HG02840 (cell line): Measurements from ENCODE around the gene NUP42.
"Not testable (repeated sequence)": the region's sequence is repeated elsewhere in the genome, so short reads cannot be mapped to it uniquely, and the experiment has no call there.

Experiments
- ATAC-seq: cut with Tn5 transposase; IDR thresholded peaks from one replicate; pipeline ENCODE4 v1.9.1; 2021; ENCODE audit warnings: mild to moderate bottlenecking, moderate library complexity, moderate number of reproducible peaks; ENCODE audit not compliant: unreplicated experiment, low FRiP score

NUP42 gene, protein sequence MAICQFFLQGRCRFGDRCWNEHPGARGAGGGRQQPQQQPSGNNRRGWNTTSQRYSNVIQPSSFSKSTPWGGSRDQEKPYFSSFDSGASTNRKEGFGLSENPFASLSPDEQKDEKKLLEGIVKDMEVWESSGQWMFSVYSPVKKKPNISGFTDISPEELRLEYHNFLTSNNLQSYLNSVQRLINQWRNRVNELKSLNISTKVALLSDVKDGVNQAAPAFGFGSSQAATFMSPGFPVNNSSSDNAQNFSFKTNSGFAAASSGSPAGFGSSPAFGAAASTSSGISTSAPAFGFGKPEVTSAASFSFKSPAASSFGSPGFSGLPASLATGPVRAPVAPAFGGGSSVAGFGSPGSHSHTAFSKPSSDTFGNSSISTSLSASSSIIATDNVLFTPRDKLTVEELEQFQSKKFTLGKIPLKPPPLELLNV

DNA sequence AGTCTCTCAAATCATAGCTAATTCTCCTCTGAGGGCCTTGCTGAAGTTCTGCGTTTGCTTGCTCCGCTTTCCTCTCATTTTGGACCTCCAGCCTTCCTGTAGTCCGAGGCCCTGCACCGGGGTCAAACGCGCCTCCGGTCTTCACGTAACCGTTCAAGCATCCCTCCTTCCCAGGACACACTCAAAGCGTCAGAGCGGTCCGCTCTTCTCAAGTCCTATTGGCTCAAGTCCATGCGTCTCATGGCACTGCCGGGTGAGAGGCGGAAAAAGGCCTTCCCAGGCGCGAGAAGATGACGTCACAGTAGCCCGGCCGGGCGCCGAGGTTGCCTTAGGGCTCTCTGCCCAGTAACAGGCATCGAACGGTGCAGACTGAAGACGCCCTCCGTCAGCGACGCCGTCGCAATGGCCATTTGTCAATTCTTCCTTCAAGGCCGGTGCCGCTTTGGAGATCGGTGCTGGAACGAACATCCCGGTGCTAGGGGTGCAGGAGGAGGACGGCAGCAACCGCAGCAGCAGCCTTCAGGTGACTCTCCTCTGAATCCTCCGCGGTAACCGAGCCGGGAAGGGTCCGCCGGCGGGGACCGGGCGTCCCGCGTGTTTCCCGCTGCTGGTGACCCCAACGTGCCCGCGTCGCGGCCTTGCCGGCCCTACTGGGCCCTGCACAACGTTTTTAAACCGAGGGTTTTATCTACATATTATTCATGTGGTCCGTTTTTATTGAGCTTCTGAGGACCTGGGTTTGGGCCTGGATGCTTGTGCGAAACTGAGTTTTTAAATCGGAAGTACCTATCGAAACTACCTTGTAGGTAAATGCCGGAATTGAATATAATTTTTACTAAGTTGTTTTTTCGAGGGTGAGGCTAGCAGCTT, at the start of gene NUP42:
Gene NUP42 (plus strand): TSS at position 365 of the 870 bp plus-strand sequence. CDS start 38 bp downstream, at position 403.
- peak; percentile 97 for ATAC-seq

DNA sequence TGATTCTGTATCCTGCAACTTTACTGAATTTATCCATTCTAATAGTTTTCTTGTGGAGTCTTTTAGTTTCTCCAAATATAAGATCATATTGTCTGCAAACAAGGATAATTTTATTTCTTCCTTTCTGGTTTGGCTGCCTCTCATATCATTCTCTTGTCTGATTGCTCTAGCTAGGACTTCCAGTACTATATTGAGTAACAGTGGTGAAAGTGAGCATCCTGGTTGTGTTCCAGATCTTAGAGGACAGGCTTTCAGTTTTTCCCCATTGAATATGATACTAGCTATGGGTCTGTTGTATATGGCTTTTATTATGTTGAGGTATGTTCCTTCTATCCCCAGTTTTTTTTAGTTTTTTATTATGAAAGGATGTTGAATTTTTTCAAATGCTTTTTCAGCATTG, 48.1 kb upstream of the NUP42 start:
- no peak for ATAC-seq

DNA sequence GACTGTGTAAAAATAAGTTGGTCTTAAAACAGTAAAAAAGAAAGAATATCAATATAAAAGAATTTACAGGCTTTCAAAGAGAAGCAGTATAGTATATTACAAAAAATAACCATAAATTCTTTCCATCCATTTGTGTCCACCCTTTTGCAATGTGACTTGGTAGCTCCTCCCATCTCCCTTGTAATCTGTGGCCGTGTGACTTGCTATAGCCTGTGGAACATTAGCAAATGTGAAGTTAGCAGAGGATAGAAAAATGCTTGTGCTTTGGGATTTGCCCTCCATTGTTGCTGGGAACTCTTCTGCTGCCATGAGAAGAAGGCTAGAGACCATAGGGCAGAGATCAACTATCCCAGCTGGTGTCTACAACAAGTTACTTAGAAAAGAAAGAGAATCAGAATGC, 46.1 kb upstream of the NUP42 start:
- no peak for ATAC-seq

DNA sequence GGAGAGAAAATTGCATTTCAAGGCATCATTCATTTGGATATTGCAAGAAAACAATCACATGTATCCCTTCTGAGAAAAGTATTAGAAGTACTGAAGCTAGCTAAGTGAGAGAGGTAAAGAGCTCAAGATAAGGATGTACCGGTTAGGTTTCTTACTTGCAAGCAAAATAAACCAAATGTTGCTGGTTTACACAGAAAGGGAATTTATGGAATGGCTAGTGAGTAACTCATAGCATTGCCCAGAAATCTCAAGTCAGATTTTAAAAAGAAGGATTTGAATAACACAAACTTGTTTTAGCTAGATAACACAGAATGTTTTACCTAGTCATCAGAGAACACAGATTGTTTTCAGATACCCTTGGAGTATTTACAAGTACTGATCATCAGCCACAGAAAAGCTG, 45.6 kb upstream of the NUP42 start:
- no peak for ATAC-seq

DNA sequence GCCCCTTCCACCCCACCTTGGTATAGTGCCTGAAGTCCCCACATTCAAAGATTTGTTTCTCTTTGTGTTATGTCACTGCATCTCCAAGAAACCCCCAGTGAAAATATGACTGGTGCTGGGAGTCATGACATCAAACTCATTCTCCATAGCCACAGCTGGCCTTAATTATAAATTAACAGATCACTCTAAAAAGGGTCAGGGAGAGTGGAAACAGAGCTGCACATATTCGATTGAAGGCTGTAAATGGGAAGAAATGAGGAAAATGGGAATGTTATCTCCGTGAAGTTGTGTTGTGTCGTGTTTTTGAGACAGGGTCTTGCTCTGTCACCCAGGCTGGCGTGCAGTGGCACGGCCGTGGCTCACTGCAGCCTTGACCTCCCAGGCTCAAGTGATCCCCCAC, 24.2 kb upstream of the NUP42 start:
- no peak for ATAC-seq

DNA sequence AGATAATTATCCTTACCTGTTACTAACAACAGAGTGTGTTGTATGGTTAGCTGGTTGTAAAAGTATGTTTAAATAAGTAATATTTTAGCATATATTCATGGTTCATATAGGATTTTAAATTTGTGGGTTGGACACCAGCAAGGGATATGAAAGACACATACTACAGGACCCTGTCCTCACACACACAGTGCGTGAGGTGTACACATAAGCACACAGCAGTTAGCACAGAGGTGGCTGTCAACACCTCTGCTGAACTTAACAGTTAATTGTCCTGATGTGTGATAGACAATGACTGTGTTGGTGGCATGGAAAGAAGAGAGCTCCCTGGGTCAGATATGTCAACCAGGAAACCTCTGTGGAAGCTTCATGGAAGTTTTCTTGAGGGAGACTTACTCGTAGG, 23.3 kb upstream of the NUP42 start:
- no peak for ATAC-seq

DNA sequence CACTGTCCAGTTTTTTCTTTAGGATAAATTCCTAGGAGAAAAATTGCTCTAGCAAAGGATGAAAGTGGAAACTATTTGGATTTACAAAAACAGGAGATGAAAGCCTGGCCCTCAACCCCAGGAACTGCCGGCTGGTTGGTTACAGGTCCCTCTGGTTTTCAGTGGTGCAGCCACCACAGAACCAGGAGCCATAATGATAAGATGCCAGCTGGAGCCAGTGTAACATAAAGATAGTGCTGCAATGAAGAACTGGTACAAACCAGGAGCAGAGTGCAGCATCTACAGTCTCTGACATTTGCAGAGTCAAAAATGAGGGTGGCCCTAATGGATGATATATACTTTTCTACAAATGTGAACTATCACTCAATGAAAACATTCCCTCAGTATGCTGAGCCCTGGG, 20.4 kb upstream of the NUP42 start:
- no peak for ATAC-seq

DNA sequence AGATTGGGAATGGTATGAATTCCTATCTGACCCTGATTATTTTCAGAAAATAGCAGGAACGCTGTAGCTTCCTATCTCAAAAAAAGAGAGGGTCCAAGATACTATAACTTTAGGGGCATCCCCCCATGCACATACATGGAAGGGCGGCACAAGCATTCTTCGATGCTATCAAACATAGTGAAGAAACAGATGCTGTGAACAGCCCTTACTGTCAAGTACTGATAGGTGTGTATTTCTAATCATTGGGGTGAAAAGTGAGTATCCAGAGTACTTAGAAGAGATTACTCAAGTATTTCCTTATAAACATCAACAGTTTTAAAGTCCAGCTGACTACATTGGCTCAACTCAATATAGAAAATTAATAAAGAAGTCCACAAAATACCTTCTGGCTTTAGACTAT, 17.0 kb upstream of the NUP42 start:
- no peak for ATAC-seq

DNA sequence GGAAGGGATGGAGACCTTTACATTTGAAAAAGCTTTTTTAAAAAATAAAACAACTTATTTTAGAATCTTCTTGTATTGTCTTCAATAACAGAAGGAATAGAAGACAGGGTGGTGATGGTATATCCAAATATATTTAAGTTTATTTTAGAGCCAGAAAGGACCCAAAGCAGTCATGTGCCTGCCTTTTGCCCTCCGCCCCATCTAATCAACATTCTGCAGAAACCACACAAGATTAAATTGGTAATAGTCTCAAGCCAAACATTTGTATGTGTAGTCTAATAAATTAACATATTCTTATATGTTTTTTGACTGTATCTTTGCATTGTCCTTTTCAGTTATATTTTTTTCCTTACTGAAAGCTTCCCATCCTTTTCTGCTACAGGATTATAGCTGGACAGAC, 16.5 kb upstream of the NUP42 start:
- ATAC-seq = no peak

DNA sequence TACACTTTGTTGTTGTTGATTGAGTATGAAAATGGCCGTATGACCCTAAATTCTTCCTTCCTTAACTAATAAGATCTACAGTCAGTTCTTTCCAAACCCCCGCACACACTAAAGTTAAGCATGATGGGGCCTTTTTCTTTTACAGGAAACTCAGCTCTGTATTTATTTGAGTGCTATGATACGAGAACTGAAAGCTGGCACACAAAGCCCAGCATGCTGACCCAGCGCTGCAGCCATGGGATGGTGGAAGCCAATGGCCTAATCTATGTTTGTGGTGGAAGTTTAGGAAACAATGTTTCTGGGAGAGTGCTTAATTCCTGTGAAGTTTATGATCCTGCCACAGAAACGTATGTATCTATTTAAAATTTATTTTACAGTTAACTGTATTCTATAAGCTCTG, 14.2 kb upstream of the NUP42 start:
- no peak for ATAC-seq

DNA sequence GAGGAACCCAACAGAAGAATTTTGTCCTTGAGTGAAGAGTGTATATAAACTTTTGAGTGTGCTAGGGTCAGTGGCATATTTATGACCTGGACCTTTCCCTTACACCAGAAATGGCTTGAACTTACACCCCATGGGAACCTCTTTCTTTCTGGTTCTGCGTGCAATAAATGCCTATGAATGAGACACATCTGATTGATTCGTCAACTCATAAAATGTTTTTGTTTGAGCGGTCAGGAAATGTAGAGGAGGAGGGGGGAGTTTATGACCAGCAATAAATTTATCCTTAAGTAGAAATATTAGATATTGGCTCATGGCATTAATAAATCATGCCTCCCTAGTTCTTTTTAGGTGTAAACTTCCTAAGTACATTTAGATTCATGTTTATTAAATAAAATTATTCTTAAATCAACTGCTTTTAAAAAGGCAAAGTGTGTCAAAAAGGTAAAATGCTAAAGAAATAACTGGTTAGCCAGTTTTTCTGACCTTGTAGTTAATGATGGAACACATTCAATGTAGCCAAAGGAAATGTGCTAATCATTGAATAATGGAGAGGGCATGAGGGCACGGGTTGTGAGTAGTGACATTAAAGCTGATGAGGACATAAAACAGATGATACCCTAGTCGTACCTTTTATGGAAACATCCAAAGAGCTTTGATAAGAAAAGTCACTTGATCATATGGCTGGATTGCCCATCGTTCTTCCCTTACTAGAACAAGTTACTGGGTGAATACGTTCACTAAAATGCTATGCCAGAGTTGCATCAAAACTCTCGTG, 13.6 kb upstream of the NUP42 start:
- no peak for ATAC-seq

DNA sequence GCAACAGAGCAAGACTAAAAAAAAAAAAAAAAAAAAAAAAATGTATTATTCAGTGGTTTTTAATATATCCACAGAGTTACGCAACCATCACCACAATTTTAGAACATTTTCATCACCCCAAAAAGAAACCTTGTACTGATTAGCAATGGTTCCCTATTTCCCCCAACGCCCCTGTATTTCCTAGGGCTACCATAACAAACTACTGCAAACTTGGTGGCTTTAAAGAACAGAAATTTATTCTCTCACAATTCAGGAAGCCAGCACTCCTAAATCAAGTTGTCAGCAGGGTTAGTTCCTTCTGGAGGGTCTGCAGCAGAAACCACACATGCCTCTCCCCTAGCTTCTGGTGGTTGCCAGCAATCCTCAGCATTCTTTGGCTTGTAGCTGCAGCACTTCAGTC, 5.9 kb upstream of the NUP42 start:
- ATAC-seq = no peak

DNA sequence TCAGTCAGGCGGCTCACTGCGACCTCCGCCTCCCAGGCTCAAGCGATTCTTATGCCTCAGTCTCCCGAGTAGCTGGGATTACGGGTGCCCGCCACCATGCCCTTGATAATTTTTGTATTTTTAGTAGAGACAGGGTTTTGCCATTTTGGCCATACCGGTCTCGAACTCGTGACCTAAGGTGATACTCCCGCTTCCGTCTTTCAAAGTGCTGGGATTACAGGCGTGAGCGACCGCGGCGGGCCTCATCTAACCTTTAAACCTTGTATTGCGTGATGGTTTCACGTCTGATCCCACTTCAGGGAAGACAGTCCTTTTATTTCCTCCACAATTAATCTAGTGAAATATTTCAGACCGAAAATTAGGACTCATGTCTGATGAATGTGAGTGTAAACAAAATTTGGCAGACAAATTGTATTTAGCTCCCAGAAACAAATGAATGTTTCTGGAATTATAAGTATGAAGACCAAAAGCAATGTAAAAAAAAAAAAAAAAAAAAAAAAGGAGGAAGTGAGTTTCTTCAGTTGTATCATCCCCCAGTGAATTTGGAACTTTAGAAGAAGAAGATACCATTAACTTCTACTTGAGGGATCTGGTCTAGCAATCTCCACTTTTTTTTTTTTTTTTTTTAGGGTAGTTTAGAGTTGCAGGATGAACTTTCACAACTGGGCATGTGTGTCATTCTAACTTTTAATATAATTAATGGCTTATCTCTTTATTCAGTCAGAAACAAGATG, 1.6 kb downstream of the NUP42 start:
- no peak for ATAC-seq

DNA sequence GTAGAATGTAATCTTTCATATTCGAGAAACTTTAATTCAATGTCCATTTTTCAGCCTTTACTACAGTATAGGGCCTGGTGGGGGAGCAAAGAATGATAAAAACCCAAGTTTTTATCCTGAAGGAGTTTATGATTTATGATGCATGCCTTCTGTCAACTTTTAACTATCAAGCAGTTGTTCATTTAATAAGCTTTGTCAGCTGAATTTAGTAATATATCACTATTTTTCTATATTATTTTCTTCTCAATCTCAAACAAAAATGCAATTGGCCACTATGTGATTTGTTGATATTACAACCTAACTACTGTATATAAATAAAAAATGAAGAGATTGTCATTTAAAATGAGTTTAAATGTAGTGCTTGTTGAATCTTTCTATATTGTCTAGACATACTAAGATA, 2.4 kb downstream of the NUP42 start:
- no peak for ATAC-seq

DNA sequence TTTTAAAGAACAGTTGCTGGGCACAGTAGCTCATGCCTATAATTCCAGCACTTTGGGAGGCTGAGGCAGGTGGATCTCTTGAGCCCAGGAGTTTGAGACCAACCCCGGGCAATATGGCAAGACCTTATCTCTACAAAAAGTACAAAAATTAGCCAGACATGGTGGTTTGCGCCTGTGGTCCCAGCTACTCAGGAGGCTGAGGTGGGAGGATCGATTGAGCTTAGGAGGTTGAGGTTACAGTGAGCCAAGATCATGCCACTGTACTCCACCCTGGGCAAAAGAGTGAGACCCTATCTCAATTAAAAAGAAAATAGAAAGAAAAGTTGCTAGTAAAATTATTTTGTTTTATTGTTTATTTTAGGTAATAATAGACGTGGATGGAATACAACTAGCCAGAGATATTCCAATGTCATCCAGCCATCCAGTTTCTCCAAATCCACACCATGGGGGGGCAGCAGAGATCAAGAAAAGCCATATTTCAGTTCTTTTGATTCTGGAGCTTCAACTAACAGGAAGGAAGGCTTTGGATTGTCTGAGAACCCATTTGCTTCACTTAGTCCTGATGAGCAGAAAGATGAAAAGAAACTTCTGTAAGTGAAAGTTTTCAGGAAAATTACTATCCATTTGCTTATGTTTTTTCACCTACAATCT, 3.0 kb downstream of the NUP42 start:
- ATAC-seq = no peak

DNA sequence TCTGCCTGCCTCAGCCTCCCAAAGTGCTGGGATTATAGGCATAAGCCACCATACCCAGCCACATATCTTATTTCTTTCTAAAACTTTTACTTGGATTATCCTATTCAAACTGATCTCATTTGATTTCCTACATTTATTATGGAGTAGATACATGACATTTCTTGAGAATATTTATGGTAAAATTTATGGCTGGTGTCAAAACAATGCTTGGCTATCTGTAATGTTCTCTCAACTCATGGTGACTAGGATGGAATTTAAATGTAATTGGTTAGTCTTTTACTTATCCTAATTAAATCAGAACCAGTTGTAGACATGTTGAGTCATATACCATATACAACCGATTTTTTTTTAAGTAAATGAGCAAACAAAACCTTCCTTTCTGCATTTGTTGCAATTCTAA, 4.1 kb downstream of the NUP42 start:
- no peak for ATAC-seq

DNA sequence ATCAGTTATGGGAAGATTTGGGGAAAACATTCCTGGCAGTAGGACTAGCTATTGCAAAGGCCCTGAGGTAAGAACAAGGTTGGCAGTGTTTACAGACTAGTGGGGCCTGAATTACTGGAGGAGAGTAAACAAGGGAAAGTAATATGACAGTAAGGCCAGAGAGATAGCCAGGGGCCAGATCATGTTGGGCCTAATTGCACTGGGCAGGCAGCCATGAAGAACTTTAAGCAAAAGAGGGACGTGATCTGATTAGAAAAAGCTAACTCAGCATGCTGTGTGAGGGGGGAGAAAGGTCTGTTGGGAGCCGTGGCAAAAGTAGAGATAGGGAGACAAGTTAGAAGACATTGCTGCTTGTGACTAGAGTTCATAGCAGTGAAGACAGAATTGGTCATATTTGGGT, 9.2 kb downstream of the NUP42 start:
- ATAC-seq = no peak

DNA sequence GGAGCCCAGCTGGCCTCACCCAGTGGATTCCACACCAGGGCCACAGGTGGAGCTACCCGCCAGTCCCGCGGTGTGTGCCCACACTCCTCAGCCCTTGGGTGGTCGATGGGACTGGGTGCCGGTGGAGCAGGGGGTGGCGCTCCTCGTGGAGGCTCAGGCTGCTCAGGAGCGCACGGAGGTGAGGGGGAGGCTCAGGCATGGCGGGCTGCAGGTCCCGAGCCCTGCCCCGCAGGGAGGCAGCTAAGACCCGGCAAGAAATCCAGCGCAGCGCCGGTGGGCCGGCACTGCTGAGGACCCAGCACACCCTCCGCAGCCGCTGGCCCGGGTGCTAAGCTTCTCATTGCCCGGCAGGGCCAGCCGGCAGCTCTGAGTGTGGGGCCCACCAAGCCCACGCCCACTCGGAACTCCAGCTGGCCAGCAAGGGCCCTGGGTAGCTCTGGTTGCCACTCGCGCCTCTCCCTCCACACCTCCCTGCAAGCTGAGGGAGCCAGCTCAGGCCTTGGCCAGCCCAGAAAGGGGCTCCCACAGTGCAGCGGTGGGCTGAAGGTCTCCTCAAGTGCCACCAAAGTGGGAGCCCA, 11.9 kb downstream of the NUP42 start:
- ATAC-seq = not testable (repeated sequence)

DNA sequence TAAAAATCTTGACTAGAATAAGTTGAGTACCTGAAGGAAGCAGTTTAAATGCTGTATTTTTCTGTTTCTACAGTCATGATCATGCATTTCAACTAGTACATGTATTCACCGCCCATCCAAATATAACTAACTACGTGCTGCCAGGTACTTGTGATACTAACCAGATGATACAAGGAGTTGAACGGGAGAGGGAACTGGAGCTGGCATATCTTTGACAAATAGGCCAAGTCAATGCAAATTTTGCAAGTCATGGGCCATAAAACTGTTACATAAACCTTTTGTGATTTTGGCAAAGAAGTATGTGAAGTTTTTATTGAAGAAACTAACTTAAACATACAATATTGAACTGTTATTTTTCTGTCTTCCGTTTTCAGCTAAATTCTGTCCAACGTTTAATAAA, 14.5 kb downstream of the NUP42 start:
- no peak for ATAC-seq
